SK-N-MC (cell line): ENCODE data around the gene ANKRD13B.

Source experiments
- EZH2 ChIP-seq: fragments of 200-600 bp; sonication (generic); IDR thresholded peaks from one replicate; pipeline ENCODE4 v1.6.1; 2017; ENCODE audit warnings: antibody characterized with exemption
- FOXP2 ChIP-seq: optimal IDR thresholded peaks from 2 replicates; pipeline ENCODE3; 2011; ENCODE audit warnings: mild to moderate bottlenecking, moderate library complexity; ENCODE audit not compliant: insufficient read depth; ENCODE audit errors: extremely low read length, control extremely low read depth
- POLR2AphosphoS5 ChIP-seq: IDR thresholded peaks from 2 replicates; pipeline ENCODE4 v1.6.1; 2012; ENCODE audit warnings: mild to moderate bottlenecking, low read depth, low read length, borderline replicate concordance

DNA sequence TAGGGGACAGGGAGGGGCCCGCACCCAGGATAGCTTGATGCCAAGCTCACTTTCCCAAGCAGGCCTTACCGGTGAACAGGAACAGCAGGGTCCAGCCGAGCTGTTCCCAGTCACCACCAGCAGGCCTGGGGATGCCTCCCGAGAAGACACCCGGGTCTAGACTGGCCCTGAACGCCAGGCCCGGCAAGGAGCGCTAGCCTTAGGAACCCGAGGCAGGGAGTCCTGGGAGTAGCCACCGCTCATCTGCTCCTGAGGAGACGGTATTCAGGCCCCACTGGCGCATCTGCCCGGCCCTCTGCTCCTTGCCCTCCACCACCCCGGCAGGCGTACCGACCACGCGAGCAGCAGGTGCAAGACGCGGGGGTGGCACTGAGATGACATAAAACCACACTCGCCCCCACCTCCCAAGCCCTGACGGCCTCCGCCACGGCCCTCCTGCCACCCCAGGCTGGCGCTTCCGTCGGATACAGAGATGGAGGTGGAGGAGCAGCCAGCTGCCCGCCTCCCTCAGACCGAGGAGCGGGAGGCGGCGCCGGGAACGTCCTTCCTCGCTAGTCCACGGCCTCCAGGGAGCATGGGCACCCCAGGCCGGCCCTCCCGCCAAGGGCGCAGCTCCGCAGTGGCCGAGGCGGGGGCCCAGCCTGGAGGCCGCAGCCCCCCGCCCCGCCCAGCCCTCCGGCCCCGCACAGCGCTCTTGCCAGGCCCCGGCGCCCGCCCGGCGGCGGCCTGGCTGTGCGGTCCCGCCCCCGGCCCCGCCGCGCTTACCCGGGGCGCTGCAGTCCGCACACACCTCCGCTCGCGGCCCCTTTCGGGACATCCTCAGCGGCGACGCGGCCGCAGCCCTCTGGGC, 4.1 kb upstream of the ANKRD13B start:
- TF ChIP-seq EZH2 (no peak), POLR2AphosphoS5 (no peak), FOXP2 (no peak)
